ENCODE results near the gene TFEC. TPM values are rescaled to one million over a fixed set of nuclear protein-coding genes. Genes with fewer than 3 reads are reported as not detected.
"Not testable (repeated sequence)": the region's sequence is repeated elsewhere in the genome, so short reads cannot be mapped to it uniquely, and the experiment has no call there.

TFEC gene
- total RNA-seq, 1 experiment from 2014 or later = 0.51 TPM

DNA sequence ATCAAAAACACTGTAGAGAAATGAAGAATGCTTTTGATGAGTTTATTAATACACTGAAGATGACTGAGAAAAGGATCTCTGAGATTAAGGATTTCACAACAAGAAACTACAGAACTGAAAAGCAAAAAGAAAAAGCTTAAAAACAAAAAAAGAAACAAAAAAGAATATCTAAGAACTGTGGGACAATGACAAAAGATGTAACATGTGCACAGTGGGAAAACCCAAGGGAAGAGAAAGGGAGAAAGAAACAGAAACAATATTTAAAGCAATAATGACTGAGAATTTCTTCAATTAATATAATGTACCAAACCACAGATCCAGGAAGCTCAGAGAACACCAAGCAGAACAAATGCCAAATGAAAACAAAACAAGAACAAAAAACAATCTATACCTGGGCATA is 42.2 kb downstream of the TFEC start:
- DNase-seq (ENCODE audit: low read depth) = no peak

GRCh38 chr7:115987486-115987885 is 43.1 kb downstream of the TFEC start:
- DNase-seq (ENCODE audit: low read depth) = no peak

DNA sequence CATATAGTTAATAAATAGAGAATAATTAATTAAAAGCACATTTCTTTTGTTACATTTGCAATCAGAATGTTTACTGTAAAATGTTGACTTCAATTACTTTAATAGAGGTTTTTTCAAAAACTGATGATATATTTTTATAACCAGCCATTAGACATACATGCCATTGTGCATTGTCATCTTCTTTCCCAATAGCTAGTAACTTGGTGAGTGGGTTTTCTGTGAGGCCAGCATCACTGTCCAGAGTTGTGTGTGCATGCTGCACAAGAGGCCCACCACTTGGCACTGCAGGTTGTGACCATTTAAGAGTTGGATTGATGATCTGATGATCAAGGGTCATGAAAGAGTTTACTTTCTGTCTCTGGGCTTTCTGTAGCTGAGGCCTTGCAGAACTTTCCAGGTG is 46.5 kb downstream of the TFEC start:
- no peak for DNase-seq (ENCODE audit: low read depth)

GRCh38 chr7:115980159-115980558 is 50.4 kb downstream of the TFEC start:
- no peak for DNase-seq (ENCODE audit: low read depth)

- no peak for DNase-seq (ENCODE audit: low read depth)
Observed at GRCh38 chr7:115976651-115977050, 53.9 kb downstream of the TFEC start.

- DNase-seq (ENCODE audit: low read depth) = no peak
Observed at GRCh38 chr7:115975766-115976165, 54.8 kb downstream of the TFEC start.

DNA sequence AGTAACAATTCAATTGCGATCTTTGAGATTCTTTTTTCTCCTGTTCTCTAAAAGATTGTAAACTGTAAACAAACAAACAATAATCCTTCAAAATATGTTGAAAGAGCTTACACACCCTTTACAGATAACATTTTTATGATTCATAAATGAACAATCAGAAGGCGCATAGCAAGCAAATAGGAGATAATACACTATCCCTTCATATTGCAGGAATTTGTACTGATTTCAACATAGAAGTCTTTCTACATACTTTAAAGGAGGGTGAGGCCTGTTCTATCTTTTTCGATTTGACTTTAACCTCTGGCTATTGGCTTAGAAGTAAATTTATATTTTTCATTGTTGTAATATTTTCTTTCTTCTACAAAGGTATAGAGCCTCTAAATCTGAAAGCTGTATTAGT is 57.2 kb downstream of the TFEC start:
- no peak for DNase-seq (ENCODE audit: low read depth)

DNA sequence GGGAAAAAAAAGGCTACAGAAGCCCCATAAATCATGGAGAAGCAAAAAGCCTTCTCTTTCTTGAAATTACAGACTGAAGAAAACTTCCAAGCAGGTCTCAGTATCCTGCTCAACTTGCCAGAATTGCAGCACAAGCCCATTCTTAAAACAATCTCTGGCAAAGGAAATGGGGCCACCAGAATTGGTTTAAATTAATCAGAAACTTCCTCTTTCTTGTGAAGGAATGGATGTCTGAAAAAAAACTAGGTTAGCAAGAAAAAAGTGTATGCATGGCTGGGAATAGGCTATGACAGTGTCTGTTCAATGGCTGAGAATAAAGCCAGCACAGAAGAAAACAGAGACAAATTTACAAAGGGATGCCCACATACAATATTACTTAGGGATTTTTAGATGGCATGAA is 59.1 kb downstream of the TFEC start:
- DNase-seq (ENCODE audit: low read depth) = no peak

DNA sequence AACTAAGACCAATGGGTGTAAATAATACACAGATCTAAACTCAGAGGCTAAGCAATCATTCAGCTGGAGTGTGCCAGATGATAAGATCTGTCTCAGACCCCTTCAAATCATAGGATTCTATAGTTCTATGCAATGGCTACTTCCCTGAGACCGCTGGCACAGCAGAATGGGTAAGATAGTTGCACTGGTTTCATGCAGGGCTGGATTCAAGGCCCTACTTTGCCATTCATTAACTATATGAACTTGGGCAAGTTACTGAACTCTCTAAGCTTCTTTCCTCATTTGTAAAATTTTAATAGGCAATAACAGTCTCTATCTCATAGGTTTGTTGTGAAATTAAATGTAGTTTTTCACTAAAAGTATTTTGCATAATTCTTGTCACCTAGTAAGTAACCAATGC is 62.0 kb downstream of the TFEC start:
- DNase-seq (ENCODE audit: low read depth) = no peak

DNA sequence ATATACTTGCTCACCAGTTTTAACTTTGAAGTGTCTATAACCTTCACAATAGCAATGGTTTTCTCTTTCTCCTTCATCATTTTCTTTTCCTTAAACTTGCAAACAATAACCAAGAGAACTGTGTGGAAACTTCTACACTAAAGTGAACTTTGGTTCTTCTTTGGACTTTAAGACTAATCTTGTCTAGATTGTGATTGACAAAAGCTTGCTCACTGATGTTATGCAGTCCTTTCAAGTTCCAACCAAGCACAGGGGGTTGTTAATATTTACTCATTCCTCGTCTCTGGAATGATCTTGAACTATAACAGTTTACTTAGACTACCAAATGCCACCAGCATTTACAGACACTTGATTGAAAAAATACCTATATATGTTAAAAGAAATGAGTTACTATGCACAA is 62.4 kb downstream of the TFEC start:
- no peak for DNase-seq (ENCODE audit: low read depth)

- DNase-seq (ENCODE audit: low read depth) = no peak
Observed at GRCh38 chr7:115965796-115966475, 64.6 kb downstream of the TFEC start.

DNA sequence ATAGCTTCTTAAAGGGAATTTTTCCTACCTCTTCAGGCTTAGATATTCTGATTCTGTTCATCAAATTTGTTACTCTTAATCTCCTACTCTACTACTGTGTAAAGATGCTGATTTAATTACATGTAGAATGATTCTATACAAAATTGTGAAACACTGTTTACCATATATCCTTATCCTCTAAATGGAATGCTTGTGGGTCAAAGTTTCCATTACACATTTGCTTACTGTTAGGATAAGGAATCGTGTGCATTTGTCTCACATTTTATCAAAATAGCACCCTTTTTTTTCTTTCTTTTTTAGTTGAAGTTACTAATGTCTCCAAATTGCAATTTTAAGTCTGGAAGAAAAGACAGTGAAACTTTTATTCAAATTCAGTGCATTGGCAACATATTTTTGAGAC is 65.3 kb downstream of the TFEC start:
- no peak for DNase-seq (ENCODE audit: low read depth)

DNA sequence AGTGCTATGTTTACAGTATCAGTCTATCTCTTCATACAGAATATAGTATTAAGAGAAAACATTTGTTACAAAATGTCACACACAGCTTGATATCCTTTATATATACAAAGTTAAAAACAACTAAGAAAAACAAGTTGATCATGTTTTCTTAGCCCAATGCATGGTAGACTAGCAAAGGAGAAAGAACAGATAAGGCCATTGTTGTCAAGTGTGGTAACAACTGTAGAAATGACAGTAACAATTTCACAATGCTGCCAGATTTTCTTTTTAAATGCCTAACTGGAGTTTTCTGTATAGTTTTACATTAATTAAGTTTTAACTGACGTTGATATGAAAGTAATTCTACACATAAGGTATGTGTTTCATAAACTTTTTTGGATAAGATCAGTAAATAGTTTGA is 65.8 kb downstream of the TFEC start:
- DNase-seq (ENCODE audit: low read depth) = no peak

DNA sequence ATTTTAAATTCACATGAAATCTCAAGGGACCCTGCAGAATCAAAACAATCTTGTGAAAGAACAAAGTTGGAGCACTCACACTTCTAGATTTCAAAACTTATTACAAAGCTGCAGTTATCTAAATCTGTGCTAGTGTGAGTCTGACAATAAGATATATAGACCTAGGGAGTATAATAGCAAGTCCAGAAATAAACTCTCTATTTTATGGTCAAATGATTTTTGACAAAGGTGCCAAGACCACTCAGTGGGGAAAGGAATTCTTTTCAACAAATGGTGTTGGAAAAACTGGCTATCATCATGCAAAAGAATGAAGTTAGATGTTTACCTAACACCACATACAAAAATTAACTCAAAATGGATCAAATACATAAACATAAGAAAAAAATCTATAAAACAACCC is 68.2 kb downstream of the TFEC start:
- no peak for DNase-seq (ENCODE audit: low read depth)

DNA sequence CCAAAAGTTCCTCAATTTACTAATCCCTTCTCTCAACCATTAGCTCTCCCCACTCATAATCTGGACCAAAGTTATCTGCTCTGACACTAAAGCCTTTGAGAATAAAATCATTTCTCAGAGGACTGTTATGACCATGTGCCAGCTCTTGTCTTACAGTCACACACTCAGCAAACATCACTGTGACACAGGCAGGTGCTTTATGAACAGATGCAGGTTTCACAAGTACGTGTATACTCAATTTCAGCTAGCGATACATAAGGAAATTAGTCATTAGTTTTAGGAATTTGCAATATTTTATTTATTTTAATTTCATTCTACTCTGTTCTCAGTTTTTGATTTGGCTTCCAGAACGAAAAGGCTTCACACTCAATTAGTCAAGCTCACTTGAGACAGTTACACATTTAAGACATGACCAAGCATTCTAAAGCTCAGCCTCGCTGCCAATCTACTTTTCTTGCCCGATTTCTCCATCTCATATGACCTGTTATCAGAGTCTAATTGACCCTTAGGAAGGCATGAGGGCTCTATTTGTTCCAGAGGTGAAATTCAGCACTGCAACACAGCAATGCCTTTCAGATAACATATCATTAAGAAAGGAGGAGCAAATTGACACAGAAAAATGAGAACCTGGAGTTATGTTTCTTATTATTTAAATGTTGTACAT is 76.8 kb downstream of the TFEC start:
- no peak for DNase-seq (ENCODE audit: low read depth)

GRCh38 chr7:115952832-115953231 is 77.7 kb downstream of the TFEC start:
- DNase-seq (ENCODE audit: low read depth) = no peak

- no peak for DNase-seq (ENCODE audit: low read depth)
Observed at GRCh38 chr7:115951547-115951946, 79.0 kb downstream of the TFEC start.

DNA sequence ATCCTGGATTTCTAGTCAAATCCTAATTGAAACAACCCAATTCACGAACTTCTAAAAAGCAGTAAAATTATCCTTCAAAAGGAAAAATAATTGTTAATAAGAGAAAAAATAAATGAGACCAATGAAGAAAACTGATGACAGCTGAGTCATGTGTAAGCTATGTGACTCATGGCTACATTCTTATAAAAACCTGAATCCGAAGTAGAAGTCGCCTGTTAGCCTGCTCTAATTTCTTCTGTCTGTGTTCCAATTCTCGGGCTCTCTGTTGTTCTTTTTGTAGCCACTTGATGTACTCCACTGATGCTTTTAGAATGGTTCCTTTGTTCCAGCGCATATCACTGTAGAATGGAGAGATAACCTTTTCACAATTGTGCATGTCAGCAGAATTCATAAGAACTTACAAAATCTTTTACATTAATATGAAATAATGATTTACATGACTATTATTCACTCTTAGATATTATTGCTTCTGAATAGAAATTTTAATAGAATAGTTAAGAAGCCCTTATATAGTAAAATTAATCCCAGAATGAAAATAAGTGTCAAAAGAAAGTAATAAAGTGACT is 88.8 kb downstream of the TFEC start:
- peak; percentile 59 for DNase-seq (ENCODE audit: low read depth)

DNA sequence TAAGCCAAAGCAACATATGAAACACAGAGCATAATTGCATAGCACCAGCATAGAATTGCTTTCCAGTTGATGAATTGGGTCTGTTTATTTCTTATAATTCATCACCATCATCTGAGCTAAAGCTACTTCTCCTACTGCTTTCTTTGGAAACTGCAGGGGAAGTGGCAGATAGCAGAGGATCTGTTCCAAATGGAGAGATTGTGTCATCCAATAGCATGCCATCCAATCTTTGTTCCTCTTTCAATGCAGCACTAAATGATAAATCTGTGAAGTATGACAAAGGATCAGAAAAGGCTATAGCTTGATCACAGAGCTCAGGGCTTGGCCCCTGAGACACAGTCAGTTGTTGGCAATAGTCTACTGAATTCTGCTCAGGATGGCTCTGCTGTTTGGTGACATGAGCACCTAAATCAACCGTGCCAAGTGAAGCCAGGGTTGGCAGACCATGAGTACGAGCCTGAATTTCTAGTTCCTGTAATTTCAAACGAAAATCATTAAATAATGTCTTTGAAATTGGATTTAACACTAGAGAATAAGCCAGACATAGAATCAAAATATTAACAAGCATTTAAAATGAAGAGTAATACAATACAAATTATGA is 90.0 kb downstream of the TFEC start:
- DNase-seq (ENCODE audit: low read depth) = no peak

DNA sequence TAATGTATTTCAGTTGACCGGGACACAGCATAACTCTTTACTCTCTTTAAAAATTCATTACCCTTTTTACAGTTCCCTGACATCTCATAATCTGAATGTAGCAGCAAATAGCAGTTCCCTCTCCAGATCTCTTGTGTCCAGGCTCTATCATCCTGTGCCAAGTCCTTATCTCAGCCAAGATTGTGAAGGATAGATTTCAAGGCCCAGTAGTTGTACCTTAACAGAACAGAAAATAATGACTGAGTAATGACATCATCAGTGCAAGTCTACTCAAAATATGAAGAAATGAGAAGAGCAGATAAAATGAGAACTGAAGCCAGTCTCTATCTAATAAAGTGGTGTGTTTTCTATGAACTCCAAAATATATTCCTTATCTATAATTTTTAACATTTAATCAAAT is 92.6 kb downstream of the TFEC start:
- DNase-seq (ENCODE audit: low read depth) = no peak

- no peak for DNase-seq (ENCODE audit: low read depth)
Observed at GRCh38 chr7:115933471-115933870, 97.1 kb downstream of the TFEC start.

DNA sequence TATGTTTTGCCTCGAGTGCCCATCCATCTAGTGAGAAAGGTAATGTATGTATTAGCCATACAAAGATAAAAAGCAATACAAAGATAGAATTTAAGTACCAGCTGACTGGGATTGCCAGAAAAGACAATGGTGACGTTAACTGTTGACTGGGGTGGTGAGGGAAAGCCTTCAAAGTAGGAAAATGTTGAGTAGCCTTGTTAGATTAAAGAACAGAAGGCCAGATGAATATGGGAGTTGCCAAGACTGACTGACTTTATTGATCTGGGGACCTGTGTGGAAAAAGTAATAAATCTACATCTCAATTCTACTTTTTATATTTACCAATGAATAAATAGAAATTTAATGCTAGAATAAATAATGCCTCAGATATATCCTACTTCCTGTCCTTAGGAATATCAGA is 97.7 kb downstream of the TFEC start:
- DNase-seq (ENCODE audit: low read depth) = no peak

GRCh38 chr7:115930184-115930583 is 100.4 kb downstream of the TFEC start:
- not testable (repeated sequence) for DNase-seq (ENCODE audit: low read depth)
